ENCODE results near the gene TNPO1. TPM values are rescaled to one million over a fixed set of nuclear protein-coding genes. Genes with fewer than 3 reads are reported as not detected.

Gene TNPO1
- total RNA-seq, 1 donor from 2014 or later, result 142 TPM

DNA sequence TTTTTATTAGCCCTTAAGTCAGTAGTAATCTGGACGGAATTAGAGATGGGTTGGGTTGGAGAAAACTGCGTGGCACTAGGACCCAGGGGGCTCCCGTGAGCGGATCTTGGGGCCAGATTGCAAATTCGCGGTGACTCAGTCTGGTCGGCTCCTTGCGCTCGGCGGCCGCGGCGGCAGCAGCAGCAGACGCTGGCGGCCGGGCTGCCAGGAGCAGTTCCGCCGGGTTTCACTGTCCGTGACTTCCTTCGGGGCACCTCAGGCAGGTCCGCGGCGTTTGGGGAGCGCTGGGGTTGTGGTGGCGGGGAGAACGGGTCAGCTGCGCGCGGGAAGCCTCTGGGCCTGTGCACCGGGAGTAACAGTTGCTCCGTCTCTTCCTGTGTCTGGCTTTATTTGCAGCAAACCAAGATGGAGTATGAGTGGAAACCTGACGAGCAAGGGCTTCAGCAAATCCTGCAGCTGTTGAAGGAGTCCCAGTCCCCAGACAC, 31.6 kb downstream of the TNPO1 start:
- peaks cover 15% of the 10 kb centered on the region for H3K36me3 Mint-ChIP-seq (ENCODE audit: low read depth)
- no peaks in the 10 kb centered on the region for H3K9me3 Mint-ChIP-seq
- peak overlapping the region; percentile 96 for H3K4me3 Mint-ChIP-seq
- peak; percentile 80 for DNase-seq (ENCODE audit: low spot score)
- H3K27ac Mint-ChIP-seq, result peak overlapping the region; percentile 99
- intact Hi-C loops (cut with micrococcal nuclease), result loop anchor here (1.0 to 2.0 kb wide), 5 partner anchors 32 to 717 kb away; partner anchors contain the start of genes ANKRA2, TNPO1 and UTP15
- peaks cover 7% of the 10 kb centered on the region for H3K27me3 Mint-ChIP-seq (ENCODE audit: insufficient read depth)
- peaks cover 44% of the 10 kb centered on the region for H3K4me1 Mint-ChIP-seq (ENCODE audit: low read depth)

DNA sequence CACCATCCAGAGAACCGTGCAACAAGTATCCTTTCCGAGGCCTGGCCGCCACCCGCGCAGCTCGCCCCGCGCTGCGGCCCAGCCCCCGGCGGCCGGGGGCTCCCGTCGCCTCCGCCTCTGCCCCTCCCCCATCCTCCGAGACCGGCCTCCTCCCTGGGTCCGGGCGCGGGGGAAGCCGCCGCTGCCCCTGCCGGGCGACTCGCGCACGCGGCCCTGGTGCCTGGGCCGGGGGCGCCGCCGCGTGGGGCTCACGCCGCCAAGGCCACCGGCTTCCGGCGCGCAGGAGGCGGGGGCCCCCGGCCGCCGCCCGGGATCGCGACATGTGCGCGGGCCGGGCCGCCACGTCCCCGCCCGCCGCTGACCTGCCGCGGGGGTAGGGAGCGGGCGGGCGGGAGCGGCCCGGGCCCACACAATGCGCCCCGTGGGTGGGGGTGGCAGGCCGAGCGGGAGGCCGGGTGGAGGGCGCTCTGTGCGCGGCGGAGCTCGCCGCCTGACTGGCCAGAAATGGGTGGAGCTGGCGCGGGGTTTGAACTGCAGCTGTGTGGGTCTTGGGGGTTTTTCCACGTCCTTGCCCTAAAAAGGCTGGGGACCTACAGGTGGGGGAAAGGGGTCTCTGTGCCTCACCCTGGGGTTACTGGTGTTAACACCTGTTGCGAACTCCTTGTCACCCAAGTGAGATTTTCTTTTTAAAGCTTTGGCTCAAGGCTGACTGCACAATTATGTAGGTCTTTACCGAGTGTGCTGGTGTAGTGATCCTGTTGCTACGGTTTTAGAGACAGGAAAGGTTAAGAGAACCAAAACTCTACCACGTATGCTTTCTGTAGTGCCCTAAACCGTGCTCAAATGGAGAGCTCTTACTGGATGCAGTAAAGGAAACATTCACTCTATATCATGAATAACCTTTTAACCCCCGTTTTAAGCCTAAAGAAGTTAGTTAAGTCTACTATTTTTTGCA, 32.3 kb downstream of the TNPO1 start:
- Mint-ChIP-seq H3K36me3 (ENCODE audit: low read depth) (peaks cover 21% of the 10 kb centered on the region), H3K4me1 (ENCODE audit: low read depth) (peaks cover 51% of the 10 kb centered on the region), H3K27me3 (ENCODE audit: insufficient read depth) (peaks cover 7% of the 10 kb centered on the region), H3K4me3 (peak overlapping the region; percentile 97), H3K9me3 (no peaks in the 10 kb centered on the region), H3K27ac (peak overlapping the region; percentile 99)
- intact Hi-C loops (cut with micrococcal nuclease), result loop anchor here (1.0 to 2.0 kb wide), 6 partner anchors 11 to 716 kb away; partner anchors contain the start of genes ANKRA2, TNPO1 and UTP15
- DNase-seq (ENCODE audit: low spot score), result peak; percentile 44

DNA sequence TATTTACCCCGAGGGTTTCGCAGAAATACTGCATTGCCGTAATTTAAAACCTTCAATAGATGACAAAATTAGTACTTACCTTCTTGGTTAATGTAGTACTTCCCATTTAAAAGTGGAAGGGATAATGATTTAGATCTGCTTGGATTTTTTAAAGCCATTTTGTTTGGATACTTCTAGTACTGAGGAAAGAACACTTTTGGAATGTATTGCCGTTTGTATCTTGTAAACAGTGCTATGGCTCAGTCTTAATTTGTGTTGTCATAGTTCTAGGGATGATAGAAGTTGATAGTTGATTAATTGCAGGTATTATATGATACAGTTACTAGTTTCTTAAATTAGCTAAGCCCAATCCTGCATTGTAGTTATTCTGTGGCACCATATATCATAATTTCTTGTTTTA, 33.1 kb downstream of the TNPO1 start:
- Mint-ChIP-seq H3K36me3 (ENCODE audit: low read depth) (peaks cover 27% of the 10 kb centered on the region), H3K27ac (peak overlapping the region; percentile 61), H3K4me3 (peak overlapping the region; percentile 97), H3K4me1 (ENCODE audit: low read depth) (peaks cover 59% of the 10 kb centered on the region), H3K27me3 (ENCODE audit: insufficient read depth) (peaks cover 4% of the 10 kb centered on the region), H3K9me3 (no peaks in the 10 kb centered on the region)
- intact Hi-C loops (cut with micrococcal nuclease), result loop anchor here (1.0 to 2.0 kb wide), 5 partner anchors 10 to 715 kb away; partner anchors contain the start of genes ANKRA2 and UTP15
- DNase-seq (ENCODE audit: low spot score), result no peak

DNA sequence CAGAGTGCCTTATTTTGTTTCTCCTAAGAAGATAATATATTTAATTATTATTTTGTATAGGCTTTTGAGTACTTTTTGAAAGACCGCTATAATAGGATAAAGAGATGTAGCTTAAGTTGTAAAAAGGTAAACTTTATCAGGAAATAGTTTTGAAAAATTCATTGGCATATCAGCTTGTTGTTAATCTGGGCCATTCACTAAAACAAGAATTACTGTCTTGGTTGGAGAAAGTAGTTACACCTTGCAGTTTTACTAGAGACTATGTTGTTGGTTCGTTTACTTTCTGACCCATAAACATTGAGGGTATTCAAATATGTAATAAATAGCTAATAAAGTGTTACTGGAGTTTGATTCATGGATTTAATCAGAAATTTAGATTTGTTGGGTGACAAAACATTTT, 33.7 kb downstream of the TNPO1 start:
- peaks cover 59% of the 10 kb centered on the region for H3K4me1 Mint-ChIP-seq (ENCODE audit: low read depth)
- H3K4me3 Mint-ChIP-seq, result peak overlapping the region; percentile 97
- intact Hi-C loops (cut with micrococcal nuclease), result no loop called here
- no peak for DNase-seq (ENCODE audit: low spot score)
- H3K27ac Mint-ChIP-seq, result peak overlapping the region; percentile 45
- peaks cover 4% of the 10 kb centered on the region for H3K27me3 Mint-ChIP-seq (ENCODE audit: insufficient read depth)
- peaks cover 28% of the 10 kb centered on the region for H3K36me3 Mint-ChIP-seq (ENCODE audit: low read depth)
- H3K9me3 Mint-ChIP-seq, result no peaks in the 10 kb centered on the region

DNA sequence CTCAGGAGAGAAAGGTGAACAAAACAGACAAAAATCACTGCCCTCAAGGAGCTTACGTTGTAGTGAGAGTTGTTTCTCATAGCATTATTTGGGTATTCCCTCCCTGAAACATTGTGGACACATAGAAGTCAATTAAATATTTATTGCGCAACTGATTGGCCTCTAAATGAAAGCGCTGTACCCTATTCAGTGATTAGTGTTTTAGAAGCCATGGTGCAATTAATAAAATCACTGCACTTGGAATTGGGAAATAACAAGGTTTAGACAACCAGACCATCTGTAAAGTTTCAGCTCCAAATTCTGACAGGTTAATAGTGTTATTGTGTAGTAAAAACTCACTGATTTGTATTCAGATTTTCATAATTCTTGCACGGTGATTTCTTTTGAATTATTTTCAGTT, 35.9 kb downstream of the TNPO1 start:
- no peak overlapping the region for H3K27ac Mint-ChIP-seq
- H3K9me3 Mint-ChIP-seq, result no peaks in the 10 kb centered on the region
- H3K27me3 Mint-ChIP-seq (ENCODE audit: insufficient read depth), result no peaks in the 10 kb centered on the region
- peaks cover 63% of the 10 kb centered on the region for H3K4me1 Mint-ChIP-seq (ENCODE audit: low read depth)
- H3K4me3 Mint-ChIP-seq, result no peak overlapping the region
- H3K36me3 Mint-ChIP-seq (ENCODE audit: low read depth), result peaks cover 42% of the 10 kb centered on the region
- intact Hi-C loops (cut with micrococcal nuclease), result no loop called here
- DNase-seq (ENCODE audit: low spot score), result no peak

DNA sequence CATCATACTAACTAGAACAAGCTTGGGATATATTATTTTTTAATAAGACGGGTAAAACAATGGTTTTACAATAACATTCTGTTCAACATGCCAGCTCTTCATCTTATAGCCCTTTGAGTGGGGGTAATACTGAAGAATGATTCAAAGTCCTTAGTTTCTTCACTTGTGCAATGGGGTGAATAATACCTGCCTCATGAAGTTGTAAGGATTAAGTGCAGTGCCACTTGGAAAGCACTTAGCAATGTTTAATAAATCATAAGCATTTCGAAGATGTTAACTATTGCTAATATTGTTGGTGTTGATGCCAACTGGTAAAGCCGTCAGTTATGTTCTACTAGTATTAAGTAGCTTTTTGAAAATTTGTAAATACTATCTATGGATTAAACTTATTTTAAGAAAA, 38.0 kb downstream of the TNPO1 start:
- intact Hi-C loops (cut with micrococcal nuclease), result no loop called here
- no peak for DNase-seq (ENCODE audit: low spot score)
- Mint-ChIP-seq H3K9me3 (no peaks in the 10 kb centered on the region), H3K27ac (no peak overlapping the region), H3K4me3 (no peak overlapping the region), H3K4me1 (ENCODE audit: low read depth) (peaks cover 62% of the 10 kb centered on the region), H3K36me3 (ENCODE audit: low read depth) (peaks cover 48% of the 10 kb centered on the region), H3K27me3 (ENCODE audit: insufficient read depth) (no peaks in the 10 kb centered on the region)

DNA sequence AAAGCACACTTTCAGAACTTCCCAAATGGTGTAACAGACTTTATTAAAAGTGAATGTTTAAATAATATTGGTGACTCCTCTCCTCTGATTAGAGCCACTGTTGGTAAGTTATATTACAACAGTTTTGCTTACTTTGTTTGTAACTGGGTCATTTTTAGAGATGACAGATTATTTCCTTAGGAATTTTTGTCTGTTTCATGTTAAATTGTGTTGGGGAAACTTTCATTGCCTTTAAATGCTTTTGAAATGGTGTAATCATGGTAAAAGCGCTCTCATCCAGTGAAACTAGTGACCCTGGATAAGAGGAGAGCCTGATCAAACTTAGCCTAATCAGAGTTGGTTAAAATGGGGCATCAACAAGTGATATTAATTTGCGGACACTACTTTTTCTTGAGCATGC, 39.4 kb downstream of the TNPO1 start:
- intact Hi-C loops (cut with micrococcal nuclease), result no loop called here
- Mint-ChIP-seq H3K4me3 (no peak overlapping the region), H3K27me3 (ENCODE audit: insufficient read depth) (no peaks in the 10 kb centered on the region), H3K36me3 (ENCODE audit: low read depth) (peaks cover 42% of the 10 kb centered on the region), H3K9me3 (no peaks in the 10 kb centered on the region), H3K27ac (no peak overlapping the region), H3K4me1 (ENCODE audit: low read depth) (peaks cover 59% of the 10 kb centered on the region)
- DNase-seq (ENCODE audit: low spot score), result no peak

DNA sequence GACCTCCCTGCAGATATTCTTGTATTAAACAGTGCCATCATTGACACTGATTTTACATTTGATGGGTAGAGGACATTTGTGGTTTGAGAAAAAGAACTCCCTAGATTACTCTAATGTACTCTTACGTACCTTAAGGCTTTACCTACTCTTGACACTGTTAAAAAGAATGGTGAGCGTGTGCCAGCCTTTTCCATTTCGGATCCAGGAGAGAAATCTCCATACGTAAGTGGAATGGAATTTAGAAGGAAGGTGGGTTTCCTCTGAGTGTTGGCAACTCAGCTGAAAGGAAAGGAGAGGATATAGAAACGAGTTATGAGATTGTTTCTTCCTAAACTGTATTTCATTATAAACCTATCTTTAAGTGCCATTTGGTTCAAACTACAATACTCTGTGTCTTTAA, 40.9 kb downstream of the TNPO1 start:
- peaks cover 44% of the 10 kb centered on the region for H3K36me3 Mint-ChIP-seq (ENCODE audit: low read depth)
- no peak overlapping the region for H3K4me3 Mint-ChIP-seq
- peaks cover 47% of the 10 kb centered on the region for H3K4me1 Mint-ChIP-seq (ENCODE audit: low read depth)
- intact Hi-C loops (cut with micrococcal nuclease), result no loop called here
- H3K27me3 Mint-ChIP-seq (ENCODE audit: insufficient read depth), result no peaks in the 10 kb centered on the region
- H3K9me3 Mint-ChIP-seq, result no peaks in the 10 kb centered on the region
- DNase-seq (ENCODE audit: low spot score), result no peak
- H3K27ac Mint-ChIP-seq, result no peak overlapping the region

DNA sequence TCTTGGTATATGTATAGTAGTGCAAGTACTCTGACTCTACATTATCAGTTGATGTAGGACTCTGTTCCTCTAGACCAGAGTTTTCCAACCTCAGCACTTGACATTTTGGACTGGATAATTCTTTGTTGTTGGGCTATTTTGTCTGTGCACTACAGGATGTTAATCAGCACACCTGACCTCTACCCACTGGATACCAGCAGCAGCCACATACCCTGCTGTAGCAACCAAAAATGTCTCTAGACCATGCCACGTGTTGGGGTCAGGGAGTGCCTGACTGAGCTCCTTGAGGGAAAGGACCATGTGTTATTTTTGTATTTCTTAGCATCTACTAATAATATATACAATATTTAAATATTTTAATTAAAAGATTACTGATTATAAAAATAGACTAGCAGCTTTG, 42.7 kb downstream of the TNPO1 start:
- no peak for DNase-seq (ENCODE audit: low spot score)
- Mint-ChIP-seq H3K27me3 (ENCODE audit: insufficient read depth) (no peaks in the 10 kb centered on the region), H3K4me1 (ENCODE audit: low read depth) (peaks cover 31% of the 10 kb centered on the region), H3K4me3 (no peak overlapping the region), H3K9me3 (no peaks in the 10 kb centered on the region), H3K36me3 (ENCODE audit: low read depth) (peaks cover 40% of the 10 kb centered on the region), H3K27ac (no peak overlapping the region)
- intact Hi-C loops (cut with micrococcal nuclease), result loop anchor here (1.0 kb wide), 1 partner anchor 10 kb away; no protein-coding TSS in a partner anchor

DNA sequence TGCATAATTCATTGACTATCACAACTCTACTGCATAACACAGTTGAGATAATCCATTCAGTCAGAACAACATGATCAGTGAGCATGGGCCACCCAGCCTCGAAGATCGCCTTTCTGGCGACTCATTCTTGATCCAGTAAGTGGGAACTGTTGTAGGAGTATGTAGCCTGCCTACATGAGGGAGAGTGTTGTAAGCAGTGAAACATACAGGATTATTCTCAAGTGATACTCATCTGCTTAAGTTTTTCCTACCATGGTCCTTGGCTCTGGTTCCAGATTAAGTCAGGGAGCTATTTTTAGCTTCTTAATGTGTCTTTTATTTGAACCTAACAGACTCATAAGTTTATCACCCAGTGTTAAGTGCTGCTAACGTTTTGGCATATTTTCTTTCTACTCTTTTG, 44.0 kb downstream of the TNPO1 start:
- H3K27ac Mint-ChIP-seq, result peak overlapping the region; percentile 44
- peaks cover 36% of the 10 kb centered on the region for H3K36me3 Mint-ChIP-seq (ENCODE audit: low read depth)
- no peak overlapping the region for H3K4me3 Mint-ChIP-seq

DNA sequence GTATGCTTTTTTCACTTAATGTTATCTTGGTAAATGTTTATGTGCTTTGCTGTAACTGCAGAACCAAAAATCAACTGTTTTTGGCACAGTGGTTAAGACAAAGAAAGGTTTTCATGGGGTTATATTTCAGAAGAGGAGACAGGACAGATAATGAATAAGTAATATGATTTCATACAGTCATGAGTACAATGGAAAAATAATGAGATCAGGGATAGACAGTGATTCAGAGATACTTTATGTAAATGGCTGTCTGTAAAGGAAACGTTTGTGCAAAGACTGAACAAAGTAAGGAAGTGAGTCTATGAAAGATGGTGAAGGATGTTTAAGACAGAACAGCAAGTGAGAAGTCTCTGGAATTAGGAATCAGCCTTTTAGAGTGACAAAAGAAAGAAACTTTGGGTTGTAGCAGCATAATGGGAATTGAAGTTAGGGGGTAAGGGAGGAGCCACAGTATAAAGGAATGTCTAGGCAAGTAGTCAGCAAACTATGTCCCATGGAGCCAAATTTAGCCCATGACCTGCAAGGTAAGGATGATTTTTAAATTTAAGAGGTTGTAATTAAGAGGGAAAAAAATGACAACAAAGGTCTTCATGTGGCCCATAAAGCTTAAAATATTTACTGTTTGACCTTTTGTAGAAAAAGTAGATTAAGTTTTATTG, 55.0 kb downstream of the TNPO1 start:
- DNase-seq (ENCODE audit: low spot score), result no peak
- H3K9me3 Mint-ChIP-seq, result no peaks in the 10 kb centered on the region
- H3K4me1 Mint-ChIP-seq (ENCODE audit: low read depth), result peaks cover 15% of the 10 kb centered on the region
- H3K27ac Mint-ChIP-seq, result peak overlapping the region; percentile 73
- H3K27me3 Mint-ChIP-seq (ENCODE audit: insufficient read depth), result no peaks in the 10 kb centered on the region
- peaks cover 38% of the 10 kb centered on the region for H3K36me3 Mint-ChIP-seq (ENCODE audit: low read depth)
- H3K4me3 Mint-ChIP-seq, result no peak overlapping the region
- intact Hi-C loops (cut with micrococcal nuclease), result no loop called here

More for the DNA sequence above, 44.0 kb downstream of the TNPO1 start:
- Mint-ChIP-seq H3K27me3 (ENCODE audit: insufficient read depth) (no peaks in the 10 kb centered on the region), H3K9me3 (no peaks in the 10 kb centered on the region), H3K4me1 (ENCODE audit: low read depth) (peaks cover 26% of the 10 kb centered on the region)
- DNase-seq (ENCODE audit: low spot score), result no peak
- intact Hi-C loops (cut with micrococcal nuclease), result loop anchor here (5.0 kb wide), 1 partner anchor 37 kb away; no protein-coding TSS in a partner anchor

DNA sequence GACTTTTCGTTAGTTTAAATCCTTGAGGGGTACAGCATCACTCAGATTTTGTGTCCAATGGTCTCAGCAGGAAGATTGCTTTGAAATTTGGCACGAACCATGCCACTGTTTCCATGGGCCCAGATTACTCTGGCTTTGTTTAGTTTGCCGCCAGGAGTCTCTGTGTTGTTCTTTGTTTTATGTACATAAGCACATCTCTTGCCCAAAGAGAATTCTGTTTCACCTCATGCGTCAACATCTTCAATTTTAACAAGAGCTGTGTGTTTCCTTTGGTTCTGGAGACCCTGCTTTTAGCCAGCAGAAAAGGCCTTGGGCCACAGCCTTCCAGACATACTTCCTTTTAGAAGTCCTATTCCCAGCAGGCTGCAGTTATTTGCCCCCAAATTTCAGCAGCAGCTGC, 62.4 kb downstream of the TNPO1 start:
- no peak overlapping the region for H3K27ac Mint-ChIP-seq
- H3K36me3 Mint-ChIP-seq (ENCODE audit: low read depth), result peaks cover 38% of the 10 kb centered on the region
- H3K27me3 Mint-ChIP-seq (ENCODE audit: insufficient read depth), result no peaks in the 10 kb centered on the region

DNA sequence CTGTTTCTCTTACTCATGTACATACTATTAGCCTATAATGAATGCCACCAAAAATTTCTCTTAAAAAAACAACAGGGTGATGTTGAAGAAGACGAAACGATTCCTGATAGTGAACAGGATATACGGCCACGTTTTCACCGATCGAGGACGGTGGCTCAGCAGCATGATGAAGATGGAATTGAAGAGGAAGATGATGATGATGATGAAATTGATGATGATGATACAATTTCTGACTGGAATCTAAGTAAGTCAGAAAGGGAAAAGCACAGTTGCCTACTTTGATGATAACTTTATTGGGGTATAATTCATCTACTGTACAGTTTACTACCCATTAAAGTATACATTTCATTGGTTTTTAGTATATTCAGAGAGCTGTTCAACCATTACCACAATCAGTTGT, 66.5 kb downstream of the TNPO1 start:
- H3K4me1 Mint-ChIP-seq (ENCODE audit: low read depth), result peaks cover 5% of the 10 kb centered on the region
- peaks cover 54% of the 10 kb centered on the region for H3K36me3 Mint-ChIP-seq (ENCODE audit: low read depth)
- no peak overlapping the region for H3K4me3 Mint-ChIP-seq
- intact Hi-C loops (cut with micrococcal nuclease), result no loop called here
- no peak overlapping the region for H3K27ac Mint-ChIP-seq
- H3K27me3 Mint-ChIP-seq (ENCODE audit: insufficient read depth), result no peaks in the 10 kb centered on the region
- H3K9me3 Mint-ChIP-seq, result no peaks in the 10 kb centered on the region
- no peak for DNase-seq (ENCODE audit: low spot score)

More for the DNA sequence above, 62.4 kb downstream of the TNPO1 start:
- peaks cover 11% of the 10 kb centered on the region for H3K4me1 Mint-ChIP-seq (ENCODE audit: low read depth)
- no peak overlapping the region for H3K4me3 Mint-ChIP-seq
- intact Hi-C loops (cut with micrococcal nuclease), result no loop called here
- DNase-seq (ENCODE audit: low spot score), result no peak
- no peaks in the 10 kb centered on the region for H3K9me3 Mint-ChIP-seq

All from activated T-helper 1 cell treated with anti-CD3 and anti-CD28 coated beads, Interleukin-12 subunit alpha, Interleukin-12 subunit beta, Interleukin-2, Interleukin-4 antibody, amounts not matched to agents 30 ng/mL and 10 ng/mL and 1 ng/mL, durations not matched to agents 14 hours and 24 hours and 36 hours (primary cell).